Measurements from ENCODE around the gene CTSH. TPM values are rescaled to one million over a fixed set of nuclear protein-coding genes. Genes with fewer than 3 reads are reported as not detected.

Gene CTSH
- total and polyA plus RNA-seq, 7 donors = 16.0 to 52.6 (median 29.7) TPM

DNA sequence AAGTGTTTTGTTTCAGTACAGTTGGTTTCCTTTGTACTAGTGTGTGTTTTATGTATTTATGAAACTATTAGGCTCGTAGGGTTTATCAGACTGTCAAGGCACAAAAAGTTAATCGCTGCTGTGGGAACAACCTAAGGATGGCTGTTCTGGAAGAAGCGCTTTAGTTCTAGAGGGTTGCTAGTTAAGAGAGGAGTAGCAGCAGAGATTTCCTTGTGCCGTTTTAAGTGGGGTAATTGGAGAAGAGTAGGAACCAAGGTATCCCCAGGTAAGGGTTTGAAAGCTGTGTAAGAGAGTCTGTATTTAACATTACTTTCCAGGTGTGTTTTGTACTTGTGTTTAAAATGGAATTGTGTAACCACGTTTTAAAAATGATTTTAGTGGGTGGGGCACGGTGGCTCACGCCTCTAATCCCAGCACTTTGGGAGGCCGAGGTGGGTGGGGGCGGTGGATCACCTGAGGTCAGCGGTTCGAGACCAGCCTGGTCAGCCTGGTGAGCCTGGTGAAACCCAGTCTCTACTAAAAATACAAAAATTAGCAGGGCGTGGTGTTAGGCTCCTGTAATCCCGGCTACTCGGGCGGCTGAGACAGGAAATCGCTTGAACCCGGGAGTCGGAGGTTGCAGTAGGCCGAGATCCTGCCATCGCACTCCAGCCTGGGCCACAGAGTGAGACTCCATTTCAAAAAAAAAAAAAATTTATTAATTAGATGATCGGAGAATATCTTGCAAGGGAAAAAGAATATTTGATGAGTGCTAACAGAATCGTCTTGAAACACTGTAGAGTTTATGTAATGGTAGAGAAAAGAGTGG lies 69.5 kb downstream of the CTSH start:
- H3K27ac ChIP-seq = peak overlapping the region; percentile 99
- 57 to 66% (median 60%) methylated on average over 22 of the region's 22 CpGs for WGBS, 3 donors

GRCh38 chr15:78873793-78874765 lies 70.8 kb downstream of the CTSH start:
- ATAC-seq (peak in 1 of 4 donors; percentile 45), DNase-seq (no peak)
- peak overlapping the region; percentile 84 for H3K4me3 ChIP-seq
- H3K4me1 ChIP-seq = peaks cover 40% of the 10 kb centered on the region
- H3K27me3 ChIP-seq (ENCODE audit: insufficient read depth in 3 of 3, low read length in 2 of 3) = no peaks in the 10 kb centered on the region
- no peaks in the 10 kb centered on the region for H3K9me3 ChIP-seq
- H3K36me3 ChIP-seq (ENCODE audit: insufficient read depth in 1 of 2, low read depth in 1 of 2) = no peaks in the 10 kb centered on the region
- peak overlapping the region; percentile 99 for H3K27ac ChIP-seq
- intact Hi-C loops (cut with DNase I) = loop anchor here in 1 of 2 donors (10.0 kb wide), 1 partner anchor 109 kb away; no protein-coding TSS in a partner anchor
- 2 to 5% (median 2%) methylated on average over 38 of the region's 38 CpGs for WGBS, 3 donors
- no peak for TF ChIP-seq CTCF (IDR thresholded peaks at IDR 0.05)

More for the DNA sequence above, 69.5 kb downstream of the CTSH start:
- Histone ChIP-seq H3K27me3 (ENCODE audit: insufficient read depth in 3 of 3, low read length in 2 of 3) (no peaks in the 10 kb centered on the region), H3K9me3 (no peaks in the 10 kb centered on the region), H3K4me3 (peak overlapping the region; percentile 84), H3K4me1 (peaks cover 51% of the 10 kb centered on the region), H3K36me3 (ENCODE audit: insufficient read depth in 1 of 2, low read depth in 1 of 2) (peaks cover 0 to 2% of the 10 kb centered on the region in 2 donors)
- intact Hi-C loops (cut with DNase I) = loop anchor here in 1 of 2 donors (10.0 kb wide), 1 partner anchor 111 kb away; no protein-coding TSS in a partner anchor
- TF ChIP-seq CTCF (IDR thresholded peaks at IDR 0.05) = no peak
- ATAC-seq (no peak), DNase-seq (no peak)

DNA sequence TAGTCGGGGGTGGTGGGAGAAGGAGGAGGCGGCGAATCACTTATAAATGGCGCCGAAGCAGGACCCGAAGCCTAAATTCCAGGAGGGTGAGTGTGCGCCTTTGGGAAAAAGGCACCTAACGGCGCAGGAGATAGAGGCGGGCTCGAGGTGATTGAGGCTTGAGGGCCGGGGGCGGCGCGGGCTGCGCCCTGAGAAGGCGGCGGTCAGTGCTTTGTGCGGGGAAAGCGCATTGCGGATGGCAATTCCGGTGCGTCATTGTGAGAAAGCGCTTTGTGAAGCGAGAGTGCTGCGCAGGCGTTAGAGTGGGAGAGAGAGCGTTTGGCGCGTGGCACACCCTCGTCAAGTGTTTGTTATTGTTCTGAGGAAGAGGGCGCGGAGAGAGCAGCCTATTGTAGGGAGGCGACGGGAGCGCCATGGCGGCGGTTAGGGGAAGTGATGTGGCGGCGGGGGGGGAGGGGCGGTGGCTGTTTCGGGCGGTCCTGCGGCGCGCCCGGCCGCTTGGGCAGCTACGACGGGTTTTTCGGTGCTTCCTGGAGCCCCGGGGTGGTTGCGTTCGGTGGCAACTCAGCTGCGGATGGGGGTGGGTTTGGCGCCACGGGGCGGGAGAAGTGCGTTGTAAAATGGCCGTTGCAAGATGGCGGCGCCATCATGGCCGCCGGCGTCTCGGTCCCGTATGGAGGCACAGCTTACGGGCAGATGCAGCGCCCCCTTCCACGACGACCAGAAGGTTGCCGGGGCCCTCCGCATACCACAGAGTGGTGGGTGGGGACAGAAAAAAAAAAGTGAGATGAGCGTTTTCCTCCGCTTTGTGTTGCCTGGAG lies 71.7 kb downstream of the CTSH start:
- Histone ChIP-seq H3K27ac (peak overlapping the region; percentile 99), H3K36me3 (ENCODE audit: insufficient read depth in 1 of 2, low read depth in 1 of 2) (no peaks in the 10 kb centered on the region), H3K4me3 (peak overlapping the region; percentile 84), H3K4me1 (peaks cover 32% of the 10 kb centered on the region), H3K27me3 (ENCODE audit: insufficient read depth in 3 of 3, low read length in 2 of 3) (no peaks in the 10 kb centered on the region), H3K9me3 (no peaks in the 10 kb centered on the region)
- DNase-seq = peak; percentile 79 to 88
- intact Hi-C loops (cut with DNase I) = loop anchor here in 1 of 2 donors (10.0 kb wide), 1 partner anchor 108 kb away; no protein-coding TSS in a partner anchor
- TF ChIP-seq CTCF (IDR thresholded peaks at IDR 0.05) = peak; percentile 3
- 0 to 1% (median 0%) methylated on average over 56 to 75 of the region's 75 CpGs for WGBS, 3 donors
- peak; percentile 61 to 78 (median 66) for ATAC-seq
